Pons (tissue), 1 donor: ENCODE data around the gene AREL1.

Experiments used
- DNase-seq: peaks from one replicate; pipeline ENCODE4 v3.0.0-alpha.2; 2016; ENCODE audit warnings: low spot score

AREL1 gene

DNA sequence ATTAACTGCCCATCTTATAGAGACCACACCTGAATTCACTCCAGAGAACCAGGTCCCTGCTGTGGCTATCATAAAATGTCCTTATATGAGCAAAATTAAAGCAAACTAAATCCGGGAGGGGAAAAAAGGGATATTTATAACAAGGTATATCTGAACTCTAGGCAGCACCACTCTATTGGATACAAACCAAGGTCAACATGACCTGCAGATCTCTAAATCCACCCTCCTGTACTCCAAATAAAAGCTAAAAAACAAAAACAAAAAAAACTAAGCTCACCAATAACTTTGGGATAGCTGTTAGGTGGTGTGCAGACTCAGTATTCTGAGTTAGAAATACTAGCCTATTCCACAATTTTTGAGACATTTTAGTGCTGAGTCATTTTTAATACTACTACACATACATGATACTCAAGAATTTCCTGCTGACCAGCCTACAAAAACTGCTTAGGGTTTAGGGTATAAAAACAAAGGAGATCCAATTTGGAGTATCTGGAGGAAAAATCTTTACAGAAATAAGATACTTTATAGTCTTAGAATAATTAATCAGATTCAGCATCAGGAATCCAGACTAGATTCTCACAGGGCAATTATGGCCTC lies 54.2 kb downstream of the AREL1 start:
- no peak for DNase-seq

DNA sequence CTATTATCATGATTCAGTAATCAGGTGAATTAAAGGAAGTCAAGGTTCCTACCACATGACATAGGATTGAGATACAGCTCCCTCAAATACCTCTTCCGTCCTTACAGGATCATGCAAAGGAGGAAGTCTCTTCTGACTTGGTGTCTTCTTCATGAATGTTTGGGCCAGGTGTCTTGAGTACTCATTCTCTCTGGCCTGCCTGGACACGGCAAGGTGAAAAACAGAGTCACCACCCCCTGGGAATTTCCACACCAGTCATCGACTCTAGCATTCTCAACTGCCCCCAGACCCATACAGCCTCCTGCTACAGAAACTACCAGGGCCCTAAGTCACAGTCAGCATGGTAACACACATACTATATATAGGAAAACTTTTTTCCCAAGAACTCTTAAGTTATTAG lies 55.9 kb downstream of the AREL1 start:
- no peak for DNase-seq

DNA sequence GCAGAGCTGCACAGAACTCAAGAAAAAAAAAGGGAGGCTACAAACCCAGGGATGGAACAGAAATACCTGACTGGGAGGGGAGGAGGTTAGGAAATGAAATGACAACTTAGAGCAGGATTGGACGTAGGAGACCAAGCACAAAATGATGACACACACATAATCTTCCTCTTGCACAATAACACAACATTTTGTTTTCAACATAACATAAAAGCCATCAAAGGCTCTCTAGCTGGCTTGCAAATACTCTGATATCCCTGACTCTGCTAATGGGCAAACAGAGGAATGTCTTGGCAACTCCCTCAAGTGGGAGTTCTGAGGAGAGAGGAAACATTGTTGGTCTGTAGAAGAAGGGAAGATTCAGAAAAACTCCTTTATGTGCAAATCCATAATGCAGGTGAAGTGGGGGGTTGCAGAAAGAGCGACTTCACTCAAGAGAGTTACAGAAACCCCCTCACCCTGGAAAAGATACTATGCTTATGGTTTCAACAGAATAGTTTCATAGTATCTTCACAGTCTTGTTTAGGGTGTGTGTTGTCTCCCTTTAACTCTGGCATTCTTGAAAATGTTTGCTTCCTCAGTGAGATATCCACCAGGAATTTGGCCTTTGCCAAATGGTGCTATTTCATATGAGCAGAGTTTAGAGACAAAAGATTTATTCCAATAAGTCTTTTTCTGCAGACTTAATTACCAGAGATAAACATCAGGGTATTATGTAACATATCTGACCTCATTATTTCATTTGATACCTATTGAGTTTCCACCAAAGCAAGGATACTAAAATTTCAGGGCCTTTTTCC lies 57.1 kb downstream of the AREL1 start:
- DNase-seq: no peak

DNA sequence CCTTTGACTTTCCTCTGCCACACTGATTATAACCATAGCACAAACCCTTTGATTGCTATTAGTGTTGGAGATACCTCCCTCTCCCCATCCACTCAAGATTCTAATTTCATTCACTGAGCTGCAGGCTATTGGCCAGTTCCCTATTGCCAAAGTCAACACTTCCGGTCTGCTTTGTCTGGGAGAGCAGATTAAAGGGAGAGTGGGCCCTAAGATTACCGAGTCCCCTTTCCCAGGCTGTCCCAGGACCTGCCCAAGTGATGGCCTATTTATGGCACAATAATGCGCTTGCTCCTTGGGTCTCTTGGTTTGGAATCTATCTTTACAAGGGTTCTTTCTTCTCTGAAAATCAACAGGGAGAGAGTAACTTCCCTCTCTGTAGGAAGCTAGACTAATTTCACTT lies 57.9 kb downstream of the AREL1 start:
- no peak for DNase-seq

DNA sequence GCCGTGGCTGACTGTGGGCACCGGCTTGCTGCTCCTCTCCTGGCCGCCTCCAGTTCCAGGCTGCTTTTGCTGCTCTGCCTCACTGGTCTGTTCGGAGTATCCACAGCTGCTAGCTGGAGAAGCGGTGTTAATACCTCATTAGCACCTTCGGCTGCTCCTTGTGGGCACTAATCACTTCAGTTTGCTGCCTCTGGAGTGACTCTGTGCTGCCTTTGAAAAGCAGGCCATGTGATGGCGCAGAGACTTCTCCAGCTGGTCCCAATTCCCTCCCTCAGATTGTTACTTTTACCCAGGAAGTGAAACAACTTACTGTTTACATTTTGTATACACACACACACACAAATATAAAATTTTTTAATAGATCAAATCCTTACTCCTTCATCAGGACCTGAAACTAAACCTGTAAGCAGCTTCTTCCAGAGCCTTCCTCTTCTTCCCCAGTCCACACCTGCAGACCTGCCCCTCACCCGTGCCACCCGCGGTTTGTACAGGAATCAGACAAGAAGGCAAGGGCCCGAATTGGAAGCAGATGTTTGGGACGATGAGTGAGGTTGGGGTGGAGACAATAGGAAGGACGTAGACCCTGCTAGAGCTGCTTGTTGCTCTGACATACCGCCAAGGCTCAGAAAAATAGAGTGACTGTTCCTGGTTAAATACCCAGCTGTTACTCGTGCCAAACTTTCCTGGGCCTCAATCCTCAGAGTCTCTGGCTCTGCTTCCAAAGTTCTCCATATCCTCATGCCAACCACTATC lies 59.3 kb downstream of the AREL1 start:
- peak; percentile 88 for DNase-seq

DNA sequence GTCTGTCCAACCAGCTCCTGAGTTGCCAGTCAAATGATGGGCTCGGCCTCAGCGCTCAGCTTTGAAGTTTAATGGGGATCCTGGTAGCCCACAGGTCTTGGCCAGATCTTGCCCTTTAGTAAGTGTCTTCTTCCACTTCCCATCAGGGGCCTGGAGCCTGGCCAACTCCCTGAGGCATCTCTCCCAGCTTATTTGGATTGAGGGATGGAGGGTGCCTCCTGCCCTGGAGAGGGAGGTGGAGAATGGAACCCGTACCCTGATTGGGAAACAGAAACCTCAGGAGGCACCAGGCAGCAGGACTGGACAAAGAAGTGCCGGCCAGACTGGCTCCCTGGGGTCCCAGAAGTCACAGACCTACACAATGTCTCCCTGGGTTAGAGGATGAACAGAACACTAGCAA lies 60.3 kb downstream of the AREL1 start:
- no peak for DNase-seq

DNA sequence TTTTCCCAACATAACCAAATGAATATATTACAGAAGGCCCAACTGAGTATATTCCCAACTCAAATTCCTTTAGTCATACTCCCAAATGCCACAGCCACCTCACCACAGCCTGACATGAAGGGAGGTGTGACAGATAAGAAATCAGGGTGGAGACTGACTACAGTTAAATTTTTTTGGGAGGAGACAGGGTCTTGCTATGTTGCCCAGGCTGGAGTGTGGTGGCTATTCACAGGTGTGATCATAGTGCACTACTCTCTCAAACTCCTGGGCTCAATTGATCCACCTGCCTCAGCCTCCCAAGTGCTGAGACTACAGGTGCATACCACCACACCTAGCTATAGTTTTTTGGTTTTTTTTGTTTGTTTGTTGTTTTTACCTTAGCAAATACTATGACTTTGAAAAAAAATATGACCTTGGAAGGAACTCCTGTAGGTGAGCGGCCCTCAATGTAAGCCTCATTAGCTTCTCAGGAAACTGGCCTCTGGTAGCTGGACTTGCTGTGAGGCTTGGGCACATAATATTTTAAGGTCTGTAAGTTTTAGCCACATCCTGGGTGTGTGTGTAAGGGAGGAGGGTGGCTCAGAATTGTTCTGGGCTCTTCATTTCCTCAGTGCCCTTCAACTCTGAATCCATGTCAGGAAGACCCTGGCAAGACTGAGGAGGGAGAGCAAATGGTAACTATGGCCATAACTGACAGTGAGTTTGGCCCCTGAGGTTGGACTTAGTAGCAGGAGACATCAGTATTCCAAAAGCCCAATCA lies 61.8 kb downstream of the AREL1 start:
- no peak for DNase-seq

DNA sequence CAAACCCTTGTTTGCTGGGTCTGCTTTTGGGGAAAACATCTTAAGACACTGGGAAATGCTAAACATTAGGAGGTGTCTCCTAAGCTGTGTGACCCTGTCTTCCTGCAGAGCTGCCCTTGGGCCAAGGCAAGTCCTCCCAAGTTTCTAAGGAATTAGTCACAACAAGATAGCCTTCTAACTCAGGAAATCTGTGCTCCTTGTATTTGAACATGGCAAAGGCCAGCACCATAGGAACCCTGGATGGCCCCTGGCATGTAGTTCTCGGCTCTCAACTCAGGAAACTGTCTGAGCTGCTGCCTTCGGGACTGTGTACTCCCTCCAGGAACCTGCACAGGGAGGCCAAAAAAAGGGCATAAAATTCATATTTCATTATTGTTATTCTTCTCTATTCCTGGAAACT lies 63.2 kb downstream of the AREL1 start:
- no peak for DNase-seq

DNA sequence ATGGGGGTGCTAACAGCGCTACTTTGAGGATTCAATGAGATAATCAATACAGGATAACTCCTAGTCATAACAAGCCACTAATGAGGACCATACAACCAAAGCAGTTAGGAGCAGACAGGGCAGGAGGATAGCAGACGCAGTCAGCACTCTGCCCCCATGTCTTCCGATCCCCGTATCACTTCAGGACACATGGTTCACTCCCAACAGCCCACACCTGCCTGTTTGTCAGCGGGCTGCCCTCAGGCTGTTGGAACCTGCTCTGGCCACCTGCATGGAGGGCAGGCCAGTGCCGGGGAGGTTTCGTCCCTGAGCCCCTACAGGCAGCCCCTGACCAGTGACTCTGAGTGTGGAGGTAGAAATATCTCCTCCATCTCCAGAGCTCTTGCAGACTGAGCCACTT lies 63.7 kb downstream of the AREL1 start:
- no peak for DNase-seq

DNA sequence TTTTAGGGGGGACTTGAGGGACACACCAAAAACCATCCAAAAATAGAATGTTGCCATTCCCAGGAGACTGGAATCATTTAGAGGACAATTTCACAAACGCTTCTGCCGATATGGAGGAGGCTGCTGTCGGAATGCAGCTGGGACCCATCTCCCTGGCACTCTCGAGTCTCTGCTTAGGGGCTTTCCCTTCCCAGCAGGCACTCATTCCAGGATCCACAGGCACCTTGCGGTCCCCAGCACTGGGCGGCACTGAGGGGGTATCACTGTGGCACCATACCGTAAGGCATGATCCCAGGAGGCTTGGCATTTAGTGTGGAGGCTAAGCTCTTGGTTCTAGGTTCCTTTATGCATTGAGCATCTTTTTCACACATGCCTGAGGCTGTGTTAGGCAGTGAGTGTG lies 64.3 kb downstream of the AREL1 start:
- DNase-seq: no peak

DNA sequence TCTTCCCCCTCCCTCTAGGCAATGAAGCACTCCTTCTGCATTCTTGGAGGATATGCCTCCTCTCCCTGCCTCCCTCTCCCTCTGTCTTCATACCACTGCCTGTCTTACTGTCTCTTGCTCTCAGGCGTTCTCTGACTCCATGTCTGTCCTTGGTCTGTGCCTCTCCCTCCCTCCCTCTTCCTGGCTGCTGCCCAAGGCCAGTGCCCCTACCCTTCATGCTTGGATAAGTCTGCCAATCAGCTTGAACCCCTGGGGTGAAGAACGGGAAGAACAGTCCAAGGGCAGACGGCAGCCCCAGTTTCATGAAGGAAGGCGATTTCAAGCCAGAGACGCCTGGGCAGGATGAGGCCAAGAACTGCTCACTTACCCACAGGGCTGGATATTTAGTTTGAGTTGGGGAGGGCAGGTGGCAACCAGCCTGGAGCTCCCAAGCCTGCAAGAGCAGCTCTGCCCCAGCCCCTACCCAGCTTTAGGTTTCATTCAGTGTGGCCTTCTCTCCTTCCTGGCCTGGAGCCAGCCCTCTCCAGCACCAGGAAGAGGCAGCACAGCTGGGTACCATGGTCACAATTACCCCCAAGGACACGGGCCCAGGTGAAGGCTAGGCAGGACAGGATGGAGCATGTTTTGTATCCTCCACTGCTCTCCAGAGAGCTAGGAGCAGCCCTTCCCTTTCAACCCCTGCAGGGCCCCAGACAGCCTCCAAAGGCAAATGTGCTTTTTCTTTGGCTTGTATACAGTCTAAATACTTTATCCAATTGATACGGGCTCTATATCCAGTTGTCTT lies 65.0 kb downstream of the AREL1 start:
- DNase-seq: peak; percentile 28

DNA sequence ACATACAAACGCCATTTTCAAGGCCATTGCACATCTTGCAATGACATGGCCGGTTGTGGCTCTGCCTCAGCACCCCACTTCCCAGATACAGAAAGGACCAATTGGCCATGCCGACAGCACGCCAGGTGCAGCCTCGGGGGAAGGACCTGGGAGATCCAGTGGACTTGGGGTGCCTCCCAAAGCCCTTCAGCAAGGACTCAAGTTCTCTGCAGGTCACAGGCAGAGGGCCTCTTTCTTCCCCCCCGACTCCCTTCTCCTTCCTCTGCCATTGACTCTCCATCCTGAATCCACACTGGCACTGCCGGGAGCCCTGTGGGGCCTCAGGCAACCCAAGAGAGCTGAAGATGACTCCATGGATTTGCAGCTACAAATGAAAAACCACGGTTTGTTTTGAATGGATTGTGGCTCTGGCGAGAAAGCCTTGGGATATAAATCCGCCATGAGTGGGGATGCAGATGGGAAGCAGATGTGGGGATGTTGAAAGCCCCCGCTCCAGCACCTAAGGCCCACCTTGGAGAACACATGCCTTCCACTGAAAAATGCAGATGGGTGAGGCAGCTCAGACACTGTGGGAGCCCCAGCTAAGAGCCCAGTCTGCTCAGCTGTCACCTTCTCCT lies 65.7 kb downstream of the AREL1 start:
- no peak for DNase-seq

DNA sequence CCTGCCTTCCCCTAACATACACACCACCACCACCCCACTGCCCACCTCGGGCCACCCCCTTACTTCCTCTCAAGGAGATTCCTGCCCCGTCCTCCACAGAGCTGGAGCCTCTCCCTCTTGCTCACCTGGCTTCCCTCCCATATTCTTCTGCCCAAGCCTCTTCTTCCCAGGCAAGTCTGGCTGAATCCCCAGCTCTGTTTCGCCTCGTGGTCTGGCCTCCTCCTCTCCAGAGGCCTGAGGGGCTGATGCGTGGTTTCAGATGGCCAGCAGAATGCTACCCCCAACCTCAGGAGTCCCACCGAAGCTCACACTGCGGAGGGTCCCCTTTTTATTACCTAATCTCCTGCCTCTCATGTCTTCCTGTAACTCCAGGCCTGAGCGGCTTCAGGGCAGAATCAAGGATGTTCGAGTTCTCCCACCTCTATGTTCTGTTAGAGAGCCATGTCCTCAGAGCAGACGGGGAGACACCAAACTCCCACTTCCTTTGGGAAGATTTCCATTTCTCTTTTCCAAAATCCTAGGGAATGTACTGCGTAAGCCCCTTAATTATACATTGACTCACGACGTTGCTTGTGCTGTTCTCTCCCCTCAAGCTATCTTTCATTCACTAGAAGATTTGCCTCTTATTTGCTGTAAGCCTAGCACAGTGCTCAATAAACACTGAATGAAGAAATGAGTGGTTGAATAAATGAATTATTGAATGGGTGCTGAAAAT lies 67.0 kb downstream of the AREL1 start:
- DNase-seq: no peak

DNA sequence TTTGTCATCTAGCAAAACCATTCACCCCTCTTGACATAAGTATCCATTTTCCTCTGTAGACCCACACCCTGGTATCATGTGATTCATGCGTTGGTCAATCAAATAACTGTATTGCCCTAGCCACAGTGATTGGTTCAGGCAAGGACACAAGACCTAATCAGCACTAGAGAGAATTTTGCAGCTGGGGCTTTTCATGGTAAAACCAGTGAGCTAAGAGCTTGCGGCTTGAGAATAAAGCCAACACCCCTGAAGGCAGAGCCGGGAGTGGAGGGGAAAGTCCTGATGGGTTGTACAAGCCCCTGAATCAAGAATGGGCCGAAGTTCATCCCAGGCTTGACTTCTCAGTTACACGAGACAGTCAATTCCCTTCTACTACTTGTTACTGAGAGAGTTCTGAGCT lies 67.6 kb downstream of the AREL1 start:
- DNase-seq: no peak

DNA sequence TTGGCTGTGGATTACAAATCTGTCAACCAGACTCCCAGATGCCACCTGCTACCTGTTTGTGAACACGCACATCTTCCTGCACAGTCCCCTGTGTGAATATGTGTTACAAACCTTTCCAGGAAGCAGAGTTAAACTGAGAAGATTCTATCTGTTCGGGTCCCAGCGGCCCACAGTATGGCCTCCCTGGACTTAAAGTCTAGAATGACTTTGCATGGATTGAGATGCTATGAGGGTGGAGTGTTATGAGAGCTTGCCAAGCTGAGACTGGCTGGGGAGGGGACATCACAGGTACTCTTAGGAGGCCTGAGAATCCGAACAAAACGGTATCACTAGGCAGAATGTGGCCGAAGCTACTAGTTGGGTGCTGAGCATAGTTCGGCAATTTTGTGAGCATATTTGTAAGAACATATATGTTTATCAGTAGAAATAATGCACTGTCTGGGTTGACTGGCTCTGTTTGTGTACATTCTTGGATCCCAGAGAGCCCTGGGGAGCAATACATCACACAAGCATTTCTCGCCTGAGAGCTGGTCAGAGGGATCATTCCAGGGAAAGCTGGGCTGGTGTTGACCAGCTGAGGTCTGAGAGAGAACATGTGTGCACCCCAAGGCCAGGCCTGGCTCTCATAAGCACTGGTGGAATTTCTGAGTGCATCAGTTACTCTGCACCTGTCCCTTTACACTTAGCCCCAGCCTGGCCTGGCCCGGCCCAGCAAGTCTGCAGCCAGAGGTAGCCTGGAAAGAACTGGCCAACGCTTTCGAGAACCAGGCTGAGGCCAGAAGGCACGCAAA lies 71.1 kb downstream of the AREL1 start:
- DNase-seq: no peak

DNA sequence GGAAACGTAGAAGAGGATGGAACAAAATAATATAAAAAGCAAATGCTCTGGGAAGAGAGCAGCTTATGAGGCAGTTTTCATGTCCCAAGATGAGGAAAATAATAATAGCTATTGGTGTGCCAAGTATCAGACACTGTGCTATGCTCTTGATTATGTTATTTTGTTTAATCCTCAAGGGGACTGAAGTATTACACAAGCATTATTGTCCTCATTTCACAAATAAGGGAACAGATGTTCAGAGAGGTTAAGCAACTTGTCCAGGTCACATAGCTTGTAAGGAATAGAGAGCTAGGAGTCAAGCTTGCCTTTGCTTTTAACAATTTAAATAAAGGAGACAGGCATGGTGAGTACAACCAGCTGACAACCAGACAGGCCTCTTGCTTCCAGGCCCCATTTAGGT lies 73.9 kb downstream of the AREL1 start:
- no peak for DNase-seq

DNA sequence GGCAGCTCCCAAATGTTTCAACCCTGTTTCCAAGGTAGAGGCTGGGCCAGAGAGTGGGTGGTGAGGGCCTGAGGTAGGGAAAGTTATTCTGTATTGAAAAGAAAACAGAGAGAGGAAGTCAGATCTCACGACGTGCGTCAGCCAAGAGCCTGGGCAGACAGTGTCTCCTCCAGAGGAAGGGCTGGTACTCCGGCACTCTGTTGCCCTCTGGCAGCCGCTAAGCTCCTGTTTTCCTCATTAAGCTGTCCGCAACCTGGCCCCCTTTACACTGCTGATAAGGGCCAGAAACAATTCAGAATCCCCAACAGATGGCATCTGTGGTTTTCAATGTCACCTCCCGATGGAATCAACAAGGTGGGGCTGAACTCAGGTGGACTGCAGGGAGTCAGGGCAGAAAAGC lies 74.8 kb downstream of the AREL1 start:
- DNase-seq: no peak

DNA sequence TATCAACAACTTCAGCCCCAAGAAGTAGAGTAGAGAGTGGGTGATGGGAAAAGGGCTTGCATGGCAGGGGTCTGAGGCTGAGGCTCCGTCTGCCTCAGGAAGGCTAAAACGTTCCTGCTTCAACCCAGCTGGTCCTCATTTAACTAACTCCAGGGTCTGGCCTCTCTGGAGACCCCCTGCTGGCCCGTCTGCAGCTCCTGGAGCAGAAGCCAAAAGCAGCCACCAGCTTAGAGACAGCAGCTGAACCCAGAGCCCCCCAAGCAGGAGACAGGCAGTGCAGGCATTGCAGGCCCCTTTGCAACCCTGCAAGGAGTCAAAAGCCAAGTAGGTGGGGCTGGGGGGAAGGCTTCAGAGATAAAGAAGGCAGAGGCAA lies 75.7 kb downstream of the AREL1 start:
- no peak for DNase-seq

DNA sequence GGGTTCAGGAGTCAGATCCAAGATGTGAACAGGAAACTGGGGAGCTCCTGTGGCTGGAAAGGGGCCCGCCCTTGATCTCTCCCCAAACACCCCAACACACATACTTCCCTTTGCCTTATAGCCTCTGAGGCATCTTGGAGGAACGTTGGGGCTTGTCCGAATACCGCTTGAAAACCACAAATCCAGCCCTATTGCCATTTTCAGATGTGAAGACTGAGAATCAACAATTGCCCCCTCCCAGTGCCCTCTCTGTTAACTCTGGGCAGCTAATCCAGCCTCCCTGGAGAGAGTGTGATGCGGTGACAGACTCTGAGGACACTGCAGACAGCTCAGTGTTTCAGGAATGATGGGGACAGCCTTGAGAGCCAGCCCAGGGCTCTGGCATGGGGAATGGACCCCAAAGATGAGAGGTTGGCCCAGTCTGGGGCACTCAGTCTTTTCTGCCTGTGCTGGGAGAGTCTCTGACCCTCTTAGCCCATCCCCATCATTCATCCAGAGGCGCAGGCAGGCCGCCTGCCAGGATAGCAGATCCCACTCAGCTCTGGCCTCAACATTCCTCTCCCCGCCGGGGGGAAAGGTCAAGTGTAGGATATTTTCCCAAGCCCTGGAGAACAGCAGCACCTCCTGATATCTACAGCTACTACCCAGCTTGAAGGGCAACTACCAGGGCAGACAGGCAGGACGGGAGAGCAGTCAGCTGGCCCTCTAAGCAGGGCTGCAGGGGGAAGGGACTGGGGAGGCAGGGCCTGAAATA lies 76.3 kb downstream of the AREL1 start:
- no peak for DNase-seq
